K562 (cell line): ENCODE measurements around the gene HOTAIR. TPM values are rescaled to one million over a fixed set of nuclear protein-coding genes. Genes with fewer than 3 reads are reported as not detected.

Experiments
- ARID2 ChIP-seq: fragments of 450-650 bp; IDR thresholded peaks from 2 replicates; pipeline ENCODE4 v1.6.1; 2017; ENCODE audit warnings: antibody characterized with exemption, mild to moderate bottlenecking
- DIDO1 ChIP-seq: fragments of 450-650 bp; IDR thresholded peaks from 2 replicates; pipeline ENCODE4 v1.6.1; 2016; ENCODE audit warnings: low read depth, missing biosample characterization, missing genetic modification characterization
- NR1H2 ChIP-seq: sonication (generic); formaldehyde crosslinking; IDR thresholded peaks from 2 replicates; pipeline ENCODE4 v1.4.0; 2020; ENCODE audit warnings: mild to moderate bottlenecking, missing genetic modification reagents
- POLR2AphosphoS2 ChIP-seq: IDR thresholded peaks from 2 replicates; pipeline ENCODE4 v1.6.1; 2012; ENCODE audit warnings: low read length, improper control_type of control experiment
- POLR2G ChIP-seq: fragments of 200-400 bp; formaldehyde crosslinking; IDR thresholded peaks from 2 replicates; pipeline ENCODE4 v1.6.1; 2017; ENCODE audit warnings: low read depth, mild to moderate bottlenecking, antibody characterized with exemption, low read length, moderate library complexity
- SMARCC2 ChIP-seq: fragments of 450-650 bp; IDR thresholded peaks from 2 replicates; pipeline ENCODE4 v1.6.1; 2017; ENCODE audit warnings: antibody characterized with exemption, moderate library complexity, mild to moderate bottlenecking, low read depth
- SREBF2 ChIP-seq: sonication (generic); formaldehyde crosslinking; IDR thresholded peaks from 2 replicates; pipeline ENCODE4 v1.4.0; 2020; ENCODE audit warnings: mild to moderate bottlenecking, missing genetic modification reagents
- ZNF518B ChIP-seq: fragments of 250-450 bp; sonication (Bioruptor Pico); IDR thresholded peaks from 2 replicates; pipeline ENCODE4 v1.5.0; 2021; ENCODE audit warnings: mild to moderate bottlenecking, moderate library complexity
- polyA plus RNA-seq, 8 experiments: library from polyadenylated mRNA; depleted of rRNA in 4 of 8; stranded (reverse) in 5 of 8; unstranded in 3 of 8; fragments of >200 nt; fragmentation: Nextera tagmentation in 2 of 8; fragmentation: Illumina TruSeq in 1 of 8; extraction: Ambion mirVana in 2 of 8; extraction: Trizol in 1 of 8; gene quantifications; 2 replicates each; pipeline versions ENCODE4 v1.2.1 to v1.2.3, GENCODE V29; 2011 to 2014; ENCODE audit warnings: inconsistent platforms in 1 of 8, missing spikeins in 1 of 8
- total RNA-seq, 7 experiments: library from RNA; depleted of rRNA in 6 of 7; stranded (reverse); fragments of >200 nt in 6 of 7; fragmentation: Illumina TruSeq in 2 of 7; extraction: Trizol in 2 of 7; gene quantifications; 2 replicates each; pipeline versions ENCODE4 v1.2.1 to v1.2.3, GENCODE V29; 2011 to 2021; ENCODE audit warnings: low replicate concordance in 1 of 7
- TF ChIP-seq, protein P1 (sequence below), 2 experiments: fragments of 450-650 bp; formaldehyde crosslinking in 1 of 2; IDR thresholded peaks; 2 replicates each; pipeline versions ENCODE4 v1.4.0 to v1.6.1; 2014 to 2020; ENCODE audit warnings: mild to moderate bottlenecking in 2 of 2, borderline replicate concordance in 1 of 2, low read depth in 1 of 2
- TF ChIP-seq, protein P2 (sequence below): fragments of 250-450 bp; sonication (Bioruptor Pico); IDR thresholded peaks from 2 replicates; pipeline ENCODE4 v1.8.0; 2021; ENCODE audit warnings: moderate library complexity, mild to moderate bottlenecking, inconsistent platforms
- TF ChIP-seq, protein P3 (sequence below), 2 experiments: fragments of 450-650 bp; conservative IDR thresholded peaks; 2 replicates each; pipeline ENCODE4 v1.6.1; 2017; ENCODE audit warnings: mild to moderate bottlenecking in 2 of 2, moderate library complexity in 2 of 2

The HOTAIR gene
- total and polyA plus RNA-seq, 9 of the 15 experiments (the other 6 are each of a cell fraction or from before 2014, with no cell fraction given) = 0.04 TPM; not detected in 8

GRCh38 chr12:53994264-53995001 lies 19.7 kb upstream of the HOTAIR start (continued):
- no peak for TF ChIP-seq ZNF518B
- no peak for TF ChIP-seq DIDO1 (tag)
- TF ChIP-seq POLR2G = peak; percentile 46
- TF ChIP-seq POLR2AphosphoS2 = no peak
- TF ChIP-seq ARID2 = no peak
- TF ChIP-seq, protein P1, sequence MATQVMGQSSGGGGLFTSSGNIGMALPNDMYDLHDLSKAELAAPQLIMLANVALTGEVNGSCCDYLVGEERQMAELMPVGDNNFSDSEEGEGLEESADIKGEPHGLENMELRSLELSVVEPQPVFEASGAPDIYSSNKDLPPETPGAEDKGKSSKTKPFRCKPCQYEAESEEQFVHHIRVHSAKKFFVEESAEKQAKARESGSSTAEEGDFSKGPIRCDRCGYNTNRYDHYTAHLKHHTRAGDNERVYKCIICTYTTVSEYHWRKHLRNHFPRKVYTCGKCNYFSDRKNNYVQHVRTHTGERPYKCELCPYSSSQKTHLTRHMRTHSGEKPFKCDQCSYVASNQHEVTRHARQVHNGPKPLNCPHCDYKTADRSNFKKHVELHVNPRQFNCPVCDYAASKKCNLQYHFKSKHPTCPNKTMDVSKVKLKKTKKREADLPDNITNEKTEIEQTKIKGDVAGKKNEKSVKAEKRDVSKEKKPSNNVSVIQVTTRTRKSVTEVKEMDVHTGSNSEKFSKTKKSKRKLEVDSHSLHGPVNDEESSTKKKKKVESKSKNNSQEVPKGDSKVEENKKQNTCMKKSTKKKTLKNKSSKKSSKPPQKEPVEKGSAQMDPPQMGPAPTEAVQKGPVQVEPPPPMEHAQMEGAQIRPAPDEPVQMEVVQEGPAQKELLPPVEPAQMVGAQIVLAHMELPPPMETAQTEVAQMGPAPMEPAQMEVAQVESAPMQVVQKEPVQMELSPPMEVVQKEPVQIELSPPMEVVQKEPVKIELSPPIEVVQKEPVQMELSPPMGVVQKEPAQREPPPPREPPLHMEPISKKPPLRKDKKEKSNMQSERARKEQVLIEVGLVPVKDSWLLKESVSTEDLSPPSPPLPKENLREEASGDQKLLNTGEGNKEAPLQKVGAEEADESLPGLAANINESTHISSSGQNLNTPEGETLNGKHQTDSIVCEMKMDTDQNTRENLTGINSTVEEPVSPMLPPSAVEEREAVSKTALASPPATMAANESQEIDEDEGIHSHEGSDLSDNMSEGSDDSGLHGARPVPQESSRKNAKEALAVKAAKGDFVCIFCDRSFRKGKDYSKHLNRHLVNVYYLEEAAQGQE (IDR thresholded peaks at IDR 0.05; ENCODE audit: borderline replicate concordance) = no peak
- TF ChIP-seq, protein P1 (CRISPR knock-in tag; IDR thresholded peaks at IDR 0.05; ENCODE audit: low read depth) = no peak
- TF ChIP-seq, protein P2, sequence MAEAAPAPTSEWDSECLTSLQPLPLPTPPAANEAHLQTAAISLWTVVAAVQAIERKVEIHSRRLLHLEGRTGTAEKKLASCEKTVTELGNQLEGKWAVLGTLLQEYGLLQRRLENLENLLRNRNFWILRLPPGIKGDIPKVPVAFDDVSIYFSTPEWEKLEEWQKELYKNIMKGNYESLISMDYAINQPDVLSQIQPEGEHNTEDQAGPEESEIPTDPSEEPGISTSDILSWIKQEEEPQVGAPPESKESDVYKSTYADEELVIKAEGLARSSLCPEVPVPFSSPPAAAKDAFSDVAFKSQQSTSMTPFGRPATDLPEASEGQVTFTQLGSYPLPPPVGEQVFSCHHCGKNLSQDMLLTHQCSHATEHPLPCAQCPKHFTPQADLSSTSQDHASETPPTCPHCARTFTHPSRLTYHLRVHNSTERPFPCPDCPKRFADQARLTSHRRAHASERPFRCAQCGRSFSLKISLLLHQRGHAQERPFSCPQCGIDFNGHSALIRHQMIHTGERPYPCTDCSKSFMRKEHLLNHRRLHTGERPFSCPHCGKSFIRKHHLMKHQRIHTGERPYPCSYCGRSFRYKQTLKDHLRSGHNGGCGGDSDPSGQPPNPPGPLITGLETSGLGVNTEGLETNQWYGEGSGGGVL (CRISPR knock-in tag) = no peak
- TF ChIP-seq, protein P3, sequence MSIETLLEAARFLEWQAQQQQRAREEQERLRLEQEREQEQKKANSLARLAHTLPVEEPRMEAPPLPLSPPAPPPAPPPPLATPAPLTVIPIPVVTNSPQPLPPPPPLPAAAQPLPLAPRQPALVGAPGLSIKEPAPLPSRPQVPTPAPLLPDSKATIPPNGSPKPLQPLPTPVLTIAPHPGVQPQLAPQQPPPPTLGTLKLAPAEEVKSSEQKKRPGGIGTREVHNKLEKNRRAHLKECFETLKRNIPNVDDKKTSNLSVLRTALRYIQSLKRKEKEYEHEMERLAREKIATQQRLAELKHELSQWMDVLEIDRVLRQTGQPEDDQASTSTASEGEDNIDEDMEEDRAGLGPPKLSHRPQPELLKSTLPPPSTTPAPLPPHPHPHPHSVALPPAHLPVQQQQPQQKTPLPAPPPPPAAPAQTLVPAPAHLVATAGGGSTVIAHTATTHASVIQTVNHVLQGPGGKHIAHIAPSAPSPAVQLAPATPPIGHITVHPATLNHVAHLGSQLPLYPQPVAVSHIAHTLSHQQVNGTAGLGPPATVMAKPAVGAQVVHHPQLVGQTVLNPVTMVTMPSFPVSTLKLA (conservative IDR thresholded peaks at IDR 0.05) = peak in 1 of 2 experiments; percentile 38; a peak in 1 of 4 replicates
- 0 out of 2 replicates have a peak, but pooled peaks have one; percentile 20 for TF ChIP-seq NR1H2 (CRISPR knock-in tag)
- no peak for TF ChIP-seq SMARCC2
- TF ChIP-seq SREBF2 (CRISPR knock-in tag) = no peak
